Midbrain (tissue), 1 donor: Measurements from ENCODE around the gene SCGB3A1.

Experiments
- DNase-seq: peaks from one replicate; lab custom pipeline; 2025; lab: John Stamatoyannopoulos, UW

Gene SCGB3A1

GRCh38 chr5:180625125-180625790, 34.0 kb upstream of the SCGB3A1 start:
- DNase-seq = no peak

DNA sequence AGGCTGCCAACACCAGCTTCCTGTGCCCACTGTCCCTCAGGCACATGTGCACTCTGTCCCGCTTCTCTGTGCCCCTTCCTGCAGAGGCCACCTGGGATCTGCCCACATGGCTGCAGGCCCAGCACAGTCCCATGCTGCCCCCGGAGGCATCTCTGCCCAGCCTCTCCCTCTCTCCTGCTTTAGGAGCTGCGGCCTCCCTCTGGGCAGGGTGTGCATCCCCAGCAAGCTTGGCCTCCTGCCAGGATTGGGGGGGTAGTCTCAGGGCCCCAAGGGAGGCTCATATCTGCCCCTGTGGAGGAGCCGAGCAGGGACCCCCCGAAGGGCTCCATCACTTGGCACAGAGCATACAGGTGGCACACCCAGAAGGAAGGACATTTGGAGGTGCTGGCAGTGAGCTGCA, 33.3 kb upstream of the SCGB3A1 start:
- DNase-seq = no peak

- DNase-seq = no peak
Measured at GRCh38 chr5:180623844-180624243, 32.5 kb upstream of the SCGB3A1 start.

GRCh38 chr5:180623411-180623834, 32.1 kb upstream of the SCGB3A1 start:
- DNase-seq = no peak

GRCh38 chr5:180622910-180623309, 31.6 kb upstream of the SCGB3A1 start:
- DNase-seq = no peak

DNA sequence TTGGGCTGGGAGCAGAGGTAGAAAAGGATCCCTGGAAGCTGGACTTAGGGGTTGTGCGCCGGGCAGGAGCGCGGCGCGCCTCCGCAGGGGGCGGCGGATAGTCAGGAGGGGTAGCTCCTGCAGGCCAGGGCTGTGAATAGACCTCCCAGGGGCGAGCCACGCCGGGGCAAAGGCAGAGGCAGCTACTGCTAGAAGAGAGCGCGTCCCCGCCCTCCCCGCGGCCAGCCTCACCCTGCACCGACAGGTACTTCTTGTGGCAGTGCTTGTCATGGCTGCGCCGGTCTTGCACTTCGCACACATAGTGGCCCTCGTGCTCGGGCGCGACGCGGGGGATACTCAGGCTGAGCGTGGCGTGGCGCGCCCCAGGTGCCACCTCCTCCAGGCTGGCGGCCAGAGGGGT, 30.0 kb upstream of the SCGB3A1 start:
- DNase-seq = no peak

GRCh38 chr5:180620014-180620413, 28.7 kb upstream of the SCGB3A1 start:
- no peak for DNase-seq

DNA sequence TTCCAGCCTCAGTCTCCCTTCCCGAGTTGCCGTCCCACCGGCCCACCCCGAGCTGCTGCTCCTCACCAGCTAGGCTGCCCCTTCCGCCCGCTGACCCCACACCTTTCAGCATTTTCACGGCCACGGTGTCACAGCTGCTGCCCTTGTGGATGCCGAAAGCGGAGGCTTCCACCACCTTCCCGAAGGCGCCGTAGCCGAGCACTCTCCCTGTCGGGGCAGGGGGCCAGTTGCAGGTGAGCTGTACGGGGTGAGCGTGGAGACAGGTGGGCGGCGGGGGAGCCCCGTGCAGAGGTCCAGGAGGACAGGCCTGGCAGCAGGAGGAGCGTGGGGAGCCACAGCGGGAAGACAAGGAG, 28.2 kb upstream of the SCGB3A1 start:
- DNase-seq = no peak

DNA sequence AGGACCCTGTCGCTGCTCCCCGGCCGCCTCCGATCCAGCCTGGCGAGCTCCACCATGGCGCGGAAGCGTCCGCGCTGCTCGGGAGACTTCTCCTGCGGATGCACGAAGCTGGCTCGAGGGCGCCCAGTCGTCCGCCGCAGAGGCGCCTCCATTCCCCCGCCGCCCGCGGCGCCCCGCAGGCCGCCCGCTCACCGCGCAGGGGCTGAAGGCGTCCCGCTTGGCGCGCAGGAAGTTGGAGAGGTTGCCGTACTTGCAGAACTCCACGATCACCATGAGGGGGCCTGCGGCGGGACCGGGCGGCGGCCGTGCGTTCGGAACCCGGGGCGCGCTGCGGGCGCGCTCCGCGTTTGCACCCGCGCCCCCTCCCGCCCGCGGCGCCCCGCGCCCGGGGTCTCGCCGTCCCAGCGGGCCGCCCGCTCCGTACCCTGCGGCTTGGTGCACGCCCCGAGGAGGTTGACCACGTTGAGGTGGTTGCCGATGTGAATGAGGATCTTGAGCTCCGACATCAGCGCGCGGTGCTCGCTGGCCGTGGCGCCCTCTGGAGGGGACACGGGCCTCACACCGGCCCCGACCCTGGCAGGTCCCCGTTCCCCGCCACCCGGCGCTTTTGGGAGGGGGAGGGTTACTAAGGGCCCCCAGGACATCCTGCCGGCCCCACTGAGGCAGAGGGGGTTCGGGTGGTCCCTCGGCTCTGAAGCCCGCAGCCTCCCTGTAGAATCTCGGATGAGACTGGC, 27.7 kb upstream of the SCGB3A1 start:
- no peak for DNase-seq

- DNase-seq = no peak
Measured at GRCh38 chr5:180618487-180618828, 27.2 kb upstream of the SCGB3A1 start.

DNA sequence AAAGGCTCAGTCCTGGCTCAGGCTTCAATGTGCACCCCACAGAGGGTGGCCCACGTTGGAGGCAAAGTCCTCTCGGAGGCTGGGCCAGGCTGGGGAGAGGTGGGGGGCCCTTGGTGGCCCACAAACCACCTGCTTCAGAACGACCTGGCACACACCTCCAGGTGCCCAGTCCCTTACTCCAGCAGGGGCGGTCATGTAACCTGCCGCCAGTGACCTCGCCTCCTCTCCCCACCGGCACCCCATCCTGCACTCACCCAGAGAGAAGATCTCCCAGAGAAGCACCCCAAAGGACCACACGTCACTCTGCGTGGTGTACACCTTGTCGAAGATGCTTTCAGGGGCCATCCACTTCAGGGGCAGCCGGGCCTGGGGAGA, 22.5 kb upstream of the SCGB3A1 start:
- no peak for DNase-seq

DNA sequence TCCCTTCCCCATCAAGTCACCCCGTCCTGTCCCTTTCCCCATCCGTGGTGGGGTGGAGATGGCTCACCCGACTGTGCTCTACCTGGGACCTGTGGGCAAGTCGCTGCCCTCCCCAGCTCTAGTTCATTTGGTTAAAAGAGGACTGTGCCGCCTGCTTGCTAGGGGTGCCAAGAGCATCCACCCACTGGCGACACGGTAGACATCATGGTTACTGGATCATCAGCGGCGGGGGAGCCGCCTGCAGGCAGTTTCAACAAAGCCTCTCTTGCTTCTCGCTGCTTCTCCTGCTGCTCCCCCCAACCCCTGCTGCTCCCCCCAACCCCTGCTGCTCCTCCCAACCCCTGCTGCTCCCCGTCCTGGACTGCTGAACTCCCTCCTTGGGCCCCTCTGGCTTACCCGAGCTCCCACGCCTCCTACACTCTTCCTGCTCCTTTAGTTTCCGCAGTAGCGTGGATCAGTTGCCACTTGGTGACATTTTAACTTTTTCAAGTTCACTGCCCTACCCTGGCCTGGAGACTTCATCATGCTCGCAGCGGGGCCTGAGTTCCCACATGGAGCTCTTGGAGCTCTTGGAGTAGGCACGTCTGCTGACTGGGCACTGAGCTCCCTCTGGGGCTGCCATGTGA, 22.0 kb upstream of the SCGB3A1 start:
- DNase-seq = no peak

DNA sequence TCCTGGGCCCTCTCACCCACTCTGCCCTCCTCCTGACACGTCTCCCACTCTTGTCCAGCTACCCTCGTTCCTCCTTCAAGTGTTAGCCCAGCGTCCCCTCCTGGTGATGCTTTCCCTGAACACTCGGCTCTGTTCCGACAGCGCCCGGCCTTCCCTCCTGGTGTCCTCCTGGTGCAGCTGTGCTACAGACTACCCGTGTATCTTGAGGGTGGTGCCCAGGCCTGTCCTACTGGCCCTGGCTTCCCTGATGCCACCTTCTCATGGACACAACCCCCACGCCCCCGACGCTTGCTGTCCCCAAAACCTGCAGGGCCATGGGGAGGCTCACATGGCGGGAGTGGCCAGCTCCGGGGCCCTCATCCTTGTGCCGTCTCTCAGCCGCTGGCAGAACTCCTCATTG, 21.4 kb upstream of the SCGB3A1 start:
- DNase-seq = no peak

GRCh38 chr5:180611140-180611850, 20.0 kb upstream of the SCGB3A1 start:
- DNase-seq = no peak

DNA sequence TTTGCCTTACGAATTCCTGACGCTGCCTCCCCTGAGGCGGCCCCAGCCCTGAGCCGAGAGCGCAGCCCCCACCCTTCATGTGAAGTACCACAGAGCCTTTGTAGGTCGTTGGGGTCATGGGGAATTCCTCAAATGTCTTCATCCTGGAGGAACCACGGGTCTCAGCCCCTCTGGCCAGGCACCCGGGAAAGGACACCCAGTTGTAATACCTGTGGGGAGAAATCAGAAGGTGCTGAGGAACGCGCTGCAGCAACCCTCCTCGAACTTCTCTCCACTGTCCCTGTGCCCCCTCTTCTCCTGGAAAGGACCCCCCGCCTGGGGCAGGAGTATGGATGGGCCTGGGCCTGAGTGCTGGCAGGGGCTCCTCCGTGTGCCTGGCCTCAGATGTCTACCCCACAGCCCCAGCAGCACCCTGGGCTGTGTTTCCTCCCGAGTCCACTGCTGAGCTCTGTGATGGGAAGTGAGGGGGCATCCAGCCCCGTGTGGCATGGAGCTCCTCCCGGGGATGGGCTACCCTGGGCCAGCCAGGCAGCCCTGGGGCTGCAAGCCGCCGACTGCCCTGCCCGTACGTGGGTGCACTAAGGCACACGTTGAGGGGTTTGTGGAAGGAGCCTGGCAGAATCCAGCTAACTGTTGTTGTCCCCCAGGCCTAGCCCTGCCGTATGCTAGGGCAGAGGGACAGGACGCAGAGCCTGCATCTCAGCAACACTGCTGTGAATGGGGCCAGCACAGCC, 18.7 kb upstream of the SCGB3A1 start:
- DNase-seq = no peak

- DNase-seq = no peak
Measured at GRCh38 chr5:180609386-180609785, 18.1 kb upstream of the SCGB3A1 start.

DNA sequence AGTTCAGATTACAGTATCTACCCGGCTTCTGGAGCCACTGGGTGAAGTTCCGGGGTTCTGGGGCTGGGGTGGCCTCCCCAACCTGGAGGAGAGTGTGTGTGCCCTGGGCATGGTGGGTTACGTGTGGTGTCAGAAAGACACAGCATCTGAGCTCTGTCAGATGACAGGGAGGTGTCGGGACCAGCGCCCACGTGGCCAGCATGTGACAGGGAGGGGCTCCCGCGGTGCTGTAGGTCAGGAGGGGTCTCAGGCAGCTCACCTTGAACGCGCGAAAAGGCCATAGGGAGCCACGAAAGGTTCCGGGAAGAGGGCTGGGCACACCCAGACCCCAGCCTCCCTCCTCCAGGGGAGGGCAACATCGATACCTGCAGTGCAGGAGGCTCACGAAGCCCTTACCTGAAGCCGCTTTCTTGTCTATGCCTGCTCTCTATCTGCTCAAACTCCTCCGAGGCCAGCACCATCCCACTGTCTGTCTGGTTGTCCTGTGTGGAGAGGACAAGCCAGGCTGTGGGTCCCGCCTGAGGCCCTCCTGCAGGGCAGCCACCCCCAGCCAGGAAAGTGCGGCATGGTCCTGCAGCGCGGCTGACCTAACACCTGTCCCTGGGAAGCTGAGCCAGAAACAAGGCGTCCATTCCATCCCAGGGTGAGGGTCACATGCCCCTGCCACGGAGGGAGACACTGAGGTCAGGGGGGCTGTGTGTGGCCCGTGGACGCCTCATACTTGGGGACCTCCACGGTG, 17.4 kb upstream of the SCGB3A1 start:
- no peak for DNase-seq

DNA sequence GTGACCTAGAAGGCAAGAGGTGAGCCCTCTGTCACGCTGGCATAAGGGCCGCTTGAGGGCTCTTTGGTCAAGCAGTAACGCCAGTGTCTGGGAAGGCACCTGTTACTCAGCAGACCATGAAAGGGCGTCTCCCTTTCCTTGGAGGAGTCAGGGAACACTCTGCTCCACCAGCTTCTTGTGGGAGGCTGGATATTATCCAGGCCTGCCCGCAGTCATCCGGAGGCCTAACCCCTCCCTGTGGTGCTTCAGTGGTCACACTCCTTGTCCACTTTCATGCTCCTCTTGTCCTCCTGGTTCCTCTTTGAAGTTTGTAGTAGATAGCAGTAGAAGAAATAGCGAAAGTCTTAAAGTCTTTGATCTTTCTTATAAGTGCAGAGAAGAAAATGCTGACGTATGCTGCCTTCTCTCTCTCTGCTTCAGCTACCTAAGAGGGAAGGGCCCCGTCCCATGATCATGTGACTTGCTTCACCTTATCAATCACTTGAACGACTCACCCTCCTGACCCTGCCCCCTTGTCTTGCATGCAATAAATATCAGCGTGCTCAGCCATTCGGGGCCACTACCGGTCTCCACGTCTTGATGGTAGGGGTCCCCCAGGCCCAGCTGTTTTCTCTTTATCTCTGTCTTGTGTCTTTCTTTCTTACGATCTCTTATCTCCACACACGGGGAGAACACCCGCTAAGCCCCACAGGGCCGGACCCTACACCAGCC, 16.7 kb upstream of the SCGB3A1 start:
- DNase-seq = no peak

GRCh38 chr5:180606215-180606785, 15.0 kb upstream of the SCGB3A1 start:
- no peak for DNase-seq

DNA sequence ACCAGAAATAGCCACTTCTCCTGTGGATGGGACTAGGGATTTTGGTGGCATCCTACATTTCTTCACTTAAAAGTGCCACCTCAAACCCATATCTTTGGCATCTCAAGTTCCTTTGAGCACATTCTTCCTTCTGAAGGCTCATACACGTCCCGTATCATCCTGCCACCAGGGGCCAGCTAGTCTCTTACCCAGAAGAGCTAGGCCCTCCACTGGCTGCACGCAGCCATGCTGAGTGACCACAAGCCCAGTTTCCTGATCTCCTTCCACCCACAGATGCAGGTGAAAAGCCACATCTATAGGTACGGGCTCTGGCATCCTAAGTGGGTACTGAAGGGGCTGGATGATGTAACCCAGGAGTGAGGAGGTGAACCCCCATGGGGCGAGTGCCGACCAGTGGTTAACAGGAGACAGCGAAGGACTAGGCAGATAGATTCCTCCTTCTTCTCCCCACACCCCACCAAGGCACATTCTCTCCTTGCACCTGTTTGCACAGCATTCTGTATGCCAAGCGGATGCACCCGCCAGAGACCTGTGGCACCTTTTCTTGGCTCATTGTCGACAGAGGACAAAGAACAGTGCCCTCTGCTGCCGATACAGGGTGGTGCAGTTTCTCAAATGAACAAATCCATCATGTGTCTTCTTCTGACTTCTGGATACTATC, 14.4 kb upstream of the SCGB3A1 start:
- no peak for DNase-seq
